Duodenal mucosa (tissue), 2 donors: Measurements from ENCODE around the gene VARS2.
"Not testable (repeated sequence)": the region's sequence is repeated elsewhere in the genome, so short reads cannot be mapped to it uniquely, and the experiment has no call there.

Source experiments
- H3K27ac ChIP-seq: one replicate; pipeline ENCODE4 v1.7.0; 2013; ENCODE audit warnings: low read depth, low read length
- H3K27me3 ChIP-seq, 2 donors: one replicate each; pipeline ENCODE4 v1.7.0; 2013; ENCODE audit warnings: low read length in 2 of 2, control low read depth in 1 of 2; ENCODE audit not compliant: insufficient read depth in 2 of 2, control insufficient read depth in 1 of 2
- H3K36me3 ChIP-seq, 2 donors: one replicate each; pipeline ENCODE4 v1.7.0; 2013; ENCODE audit warnings: low read length in 2 of 2, control low read depth in 1 of 2; ENCODE audit not compliant: insufficient read depth in 2 of 2, control insufficient read depth in 1 of 2
- H3K4me1 ChIP-seq, 2 donors: one replicate each; pipeline ENCODE4 v1.7.0; 2013; ENCODE audit warnings: low read length in 2 of 2, control low read depth in 1 of 2; ENCODE audit not compliant: insufficient read depth in 2 of 2, control insufficient read depth in 1 of 2
- H3K4me3 ChIP-seq, 2 donors: one replicate each; pipeline ENCODE4 v1.7.0; 2013; ENCODE audit warnings: low read length in 2 of 2, low read depth in 1 of 2
- H3K9ac ChIP-seq, 2 donors: one replicate each; pipeline ENCODE4 v1.7.0; 2013; ENCODE audit warnings: low read length in 2 of 2, low read depth in 1 of 2
- H3K9me3 ChIP-seq, 2 donors: one replicate each; pipeline ENCODE4 v1.7.0; 2013; ENCODE audit warnings: low read length in 2 of 2, control low read depth in 1 of 2; ENCODE audit not compliant: control insufficient read depth in 1 of 2

Gene VARS2

GRCh38 chr6:30898750-30899360 lies 15.2 kb upstream of the VARS2 start:
- Histone ChIP-seq H3K9ac (no peak overlapping the region), H3K36me3 (peaks cover 40 to 63% of the 10 kb centered on the region in 2 donors), H3K9me3 (no peaks in the 10 kb centered on the region), H3K27ac (no peak overlapping the region), H3K4me3 (no peak overlapping the region), H3K4me1 (no peaks in the 10 kb centered on the region), H3K27me3 (no peaks in the 10 kb centered on the region)

- Histone ChIP-seq H3K27me3 (no peaks in the 10 kb centered on the region), H3K4me1 (no peaks in the 10 kb centered on the region), H3K27ac (no peak overlapping the region), H3K9ac (no peak overlapping the region), H3K9me3 (no peaks in the 10 kb centered on the region), H3K4me3 (no peak overlapping the region), H3K36me3 (peaks cover 21 to 42% of the 10 kb centered on the region in 2 donors)
Observed at GRCh38 chr6:30900863-30901417, 13.1 kb upstream of the VARS2 start.

DNA sequence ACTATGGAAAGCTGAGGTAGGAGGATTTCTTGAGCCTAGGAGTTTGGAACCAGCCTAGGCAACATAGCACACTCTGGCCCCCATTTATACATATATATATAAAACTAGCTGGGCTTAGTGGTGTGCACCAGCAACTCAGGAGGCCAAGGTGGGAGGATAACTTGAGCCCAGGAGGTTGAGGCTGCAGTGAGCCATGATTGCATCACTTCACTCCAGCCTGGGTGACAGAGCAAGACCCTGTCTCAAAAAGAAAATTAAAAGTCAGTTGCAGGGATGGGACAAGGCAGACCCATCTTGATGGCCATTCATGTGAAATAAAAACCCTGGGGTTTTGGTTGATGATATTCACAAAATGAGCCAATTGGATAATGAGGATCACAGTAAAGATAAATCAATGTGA lies 12.6 kb upstream of the VARS2 start:
- no peak overlapping the region for H3K27ac ChIP-seq
- H3K9me3 ChIP-seq, result no peaks in the 10 kb centered on the region
- H3K27me3 ChIP-seq, result no peaks in the 10 kb centered on the region
- H3K36me3 ChIP-seq, result peaks cover 21 to 37% of the 10 kb centered on the region in 2 donors
- no peaks in the 10 kb centered on the region for H3K4me1 ChIP-seq
- H3K9ac ChIP-seq, result no peak overlapping the region
- no peak overlapping the region for H3K4me3 ChIP-seq

GRCh38 chr6:30902196-30902595 lies 11.8 kb upstream of the VARS2 start:
- H3K27ac ChIP-seq, H3K27me3 ChIP-seq, H3K9me3 ChIP-seq, H3K9ac ChIP-seq, H3K4me3 ChIP-seq, H3K4me1 ChIP-seq: not testable (repeated sequence)
- peaks cover 21 to 30% of the 10 kb centered on the region in 2 donors for H3K36me3 ChIP-seq

GRCh38 chr6:30902709-30903108 lies 11.3 kb upstream of the VARS2 start:
- no peak overlapping the region for H3K9ac ChIP-seq

DNA sequence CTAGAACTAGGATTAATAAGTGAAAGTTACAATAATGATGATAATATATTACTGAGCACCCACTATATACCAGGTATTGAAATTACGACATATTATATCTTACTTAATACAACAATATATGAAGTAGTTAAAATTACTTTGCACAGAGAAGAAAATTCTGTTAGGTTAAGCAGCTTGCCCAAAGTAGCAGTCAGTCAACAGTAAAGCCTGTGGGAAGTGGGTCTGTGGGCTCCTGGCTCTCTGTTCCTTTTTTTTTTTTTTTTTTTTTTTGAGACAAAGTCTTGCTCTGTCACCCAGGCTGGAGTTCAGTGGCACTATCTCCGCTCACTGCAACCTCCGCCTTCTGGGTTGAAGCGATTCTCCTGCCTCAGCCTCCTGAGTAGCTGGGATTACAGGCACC lies 10.8 kb upstream of the VARS2 start:
- peaks cover 0 to under 1% of the 10 kb centered on the region in 2 donors for H3K4me1 ChIP-seq
- no peak overlapping the region for H3K9ac ChIP-seq

More at GRCh38 chr6:30902709-30903108, 11.3 kb upstream of the VARS2 start:
- H3K27ac ChIP-seq, result no peak overlapping the region
- H3K27me3 ChIP-seq, result no peaks in the 10 kb centered on the region
- H3K9me3 ChIP-seq, result no peaks in the 10 kb centered on the region
- no peak overlapping the region for H3K4me3 ChIP-seq
- H3K36me3 ChIP-seq, result peaks cover 17 to 25% of the 10 kb centered on the region in 2 donors
- H3K4me1 ChIP-seq, result no peaks in the 10 kb centered on the region

DNA sequence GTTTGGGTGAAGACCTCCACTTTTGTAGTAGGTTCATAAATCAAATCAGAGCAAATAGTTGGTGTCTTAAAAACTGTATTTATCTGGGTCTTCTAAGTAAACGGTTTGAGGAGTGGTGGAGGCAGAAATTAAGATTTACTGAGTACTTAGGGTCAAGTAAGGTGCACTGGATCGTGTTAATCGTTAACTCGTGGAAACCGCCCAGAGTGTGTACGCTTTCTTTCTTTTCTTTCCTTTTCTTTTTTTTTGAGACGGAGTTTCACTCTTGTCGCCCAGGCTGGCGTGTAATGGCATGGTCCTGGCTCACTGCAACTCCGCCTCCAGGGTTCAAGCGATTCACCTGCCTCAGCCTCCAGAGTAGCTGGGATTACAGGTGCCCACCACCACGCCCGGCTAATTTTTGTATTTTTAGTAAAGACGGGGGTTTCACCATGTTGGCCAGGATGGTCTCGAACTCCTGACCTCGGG lies 6.7 kb upstream of the VARS2 start:
- not testable (repeated sequence) for H3K9me3 ChIP-seq, H3K27me3 ChIP-seq, H3K27ac ChIP-seq
- Histone ChIP-seq H3K36me3 (peaks cover 4 to 25% of the 10 kb centered on the region in 2 donors), H3K9ac (peak overlapping the region in 1 of 2 donors; percentile 97), H3K4me3 (peak overlapping the region; percentile 93 to 98), H3K4me1 (peaks cover 9 to 13% of the 10 kb centered on the region in 2 donors)

More for the DNA sequence above, 10.8 kb upstream of the VARS2 start:
- Histone ChIP-seq H3K4me3 (no peak overlapping the region), H3K36me3 (peaks cover 11 to 20% of the 10 kb centered on the region in 2 donors), H3K9me3 (no peaks in the 10 kb centered on the region), H3K27ac (no peak overlapping the region), H3K27me3 (no peaks in the 10 kb centered on the region)

DNA sequence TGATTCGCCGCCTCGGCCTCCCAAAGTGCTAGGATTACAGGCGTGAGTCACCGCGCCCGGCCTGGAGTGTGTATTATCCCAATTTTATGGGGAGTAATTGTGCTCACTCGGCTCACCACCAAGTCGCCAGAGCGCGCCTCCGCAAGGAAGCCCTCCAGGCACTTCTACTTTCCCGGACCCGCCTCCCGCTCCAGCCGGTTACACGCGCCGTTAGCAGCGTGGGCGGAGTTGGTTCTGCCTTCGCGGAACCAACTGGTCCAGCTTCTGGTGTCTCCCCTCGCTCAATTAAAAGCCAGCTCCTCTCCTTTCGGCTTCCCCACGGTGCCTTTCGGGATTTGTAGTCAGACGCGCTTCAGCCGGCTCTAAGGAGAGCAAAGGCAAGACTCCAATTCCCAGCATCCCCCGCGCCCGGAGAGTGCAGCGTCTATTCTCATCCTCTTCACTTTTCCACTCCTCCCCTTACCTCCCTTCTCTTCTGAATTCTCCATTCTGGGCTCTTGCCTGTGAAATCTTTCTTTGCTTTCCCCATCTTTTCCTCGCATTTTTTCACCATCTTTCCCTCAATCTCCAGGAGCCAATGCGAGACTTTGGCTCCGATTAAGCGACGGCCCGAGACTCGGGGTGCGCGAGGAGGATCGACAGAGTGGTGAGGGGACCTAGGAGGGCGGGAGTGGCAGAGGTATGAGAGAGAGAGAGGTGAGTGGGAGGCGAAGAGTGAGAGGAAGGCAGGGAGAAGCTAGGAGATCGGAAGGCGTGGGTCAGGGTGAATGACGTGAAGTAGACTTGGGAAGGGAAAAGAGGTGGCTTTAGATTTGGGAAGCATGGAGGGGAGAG lies 6.1 kb upstream of the VARS2 start, which contains the start of gene GTF2H4:
Gene GTF2H4 (plus strand): TSS at position 450 of the 834 bp plus-strand sequence.
- Histone ChIP-seq H3K27me3 (no peaks in the 10 kb centered on the region), H3K27ac (no peak within 1 kb of the TSS), H3K9ac (peak within 1 kb of the TSS; percentile 83 to 97), H3K36me3 (peaks cover 4 to 25% of the 10 kb centered on the region in 2 donors), H3K9me3 (no peaks in the 10 kb centered on the region), H3K4me1 (peaks cover 9 to 13% of the 10 kb centered on the region in 2 donors), H3K4me3 (peak within 1 kb of the TSS; percentile 93 to 98)

- Histone ChIP-seq H3K4me3 (peak overlapping the region; percentile 93 to 98), H3K36me3 (peaks cover 4 to 25% of the 10 kb centered on the region in 2 donors), H3K9ac (peak overlapping the region; percentile 83 to 97), H3K9me3 (no peaks in the 10 kb centered on the region), H3K27me3 (no peaks in the 10 kb centered on the region), H3K27ac (no peak overlapping the region), H3K4me1 (peaks cover 16 to 19% of the 10 kb centered on the region in 2 donors)
Observed at GRCh38 chr6:30908700-30909099, 5.3 kb upstream of the VARS2 start.

- H3K4me3 ChIP-seq, H3K27me3 ChIP-seq, H3K9ac ChIP-seq, H3K9me3 ChIP-seq, H3K27ac ChIP-seq: not testable (repeated sequence)
- H3K36me3 ChIP-seq, result peaks cover 4 to 25% of the 10 kb centered on the region in 2 donors
- peaks cover 27 to 34% of the 10 kb centered on the region in 2 donors for H3K4me1 ChIP-seq
Observed at GRCh38 chr6:30910473-30910872, 3.6 kb upstream of the VARS2 start.
